Stimulated activated CD8-positive, alpha-beta memory T cell treated with anti-CD3 and anti-CD28 coated beads, Interleukin-7, amount 100 ng/mL, for 48 hours (primary cell): ENCODE measurements around the gene TRMT44.
"Not testable (repeated sequence)": the region's sequence is repeated elsewhere in the genome, so short reads cannot be mapped to it uniquely, and the experiment has no call there.

ENCODE experiments used
- DNase-seq, 2 donors: peaks; one replicate each; pipeline ENCODE4 v3.0.0-alpha.2; 2020; ENCODE audit warnings: low read depth in 1 of 2; ENCODE audit errors: extremely low read depth in 1 of 2

Gene TRMT44

DNA sequence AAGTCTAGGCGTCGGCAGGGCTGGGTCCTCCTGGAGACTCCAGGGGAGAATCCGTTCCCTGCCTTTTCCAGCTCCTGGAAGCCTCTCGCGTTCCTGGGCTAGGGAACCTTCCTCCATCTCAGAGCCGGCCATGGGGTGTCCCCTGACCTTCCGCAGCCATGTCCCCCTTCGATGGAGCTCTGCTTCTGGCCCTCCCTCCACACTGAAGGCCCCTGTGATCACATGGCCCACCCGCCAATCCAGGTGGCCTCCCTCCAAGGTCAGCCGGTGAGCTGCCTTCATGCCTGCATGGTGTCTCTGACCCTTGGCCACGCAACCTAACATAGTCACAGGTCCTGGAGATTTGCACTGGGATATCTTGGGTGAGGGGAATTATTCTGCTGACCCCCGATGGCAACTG lies 69.6 kb downstream of the TRMT44 start:
- DNase-seq: no peak

- no peak for DNase-seq
Measured at GRCh38 chr4:8510611-8511285, 70.2 kb downstream of the TRMT44 start.

- DNase-seq: no peak
Measured at GRCh38 chr4:8512510-8512909, 71.9 kb downstream of the TRMT44 start.

DNA sequence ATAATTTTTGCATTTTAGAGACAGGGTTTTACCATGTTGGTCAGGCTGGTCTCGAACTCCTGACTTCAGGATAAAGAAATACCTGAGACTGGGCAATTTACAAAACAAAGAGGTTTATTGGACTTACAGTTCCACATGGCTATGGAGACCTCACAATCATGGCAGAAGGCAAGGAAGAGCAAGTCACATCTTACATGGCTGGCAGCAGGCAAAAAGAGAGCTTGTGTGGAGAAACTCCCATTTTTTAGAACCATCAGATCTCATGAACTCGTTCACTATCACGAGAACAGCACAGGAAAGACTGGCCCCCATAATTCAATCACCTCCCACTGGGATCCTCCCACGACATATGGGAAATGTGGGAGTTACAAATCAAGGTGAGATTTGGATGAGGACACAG lies 72.5 kb downstream of the TRMT44 start:
- DNase-seq: not testable (repeated sequence)

GRCh38 chr4:8513931-8514330 lies 73.4 kb downstream of the TRMT44 start:
- no peak for DNase-seq

GRCh38 chr4:8514391-8514790 lies 73.8 kb downstream of the TRMT44 start:
- DNase-seq: no peak

GRCh38 chr4:8515316-8516060 lies 74.9 kb downstream of the TRMT44 start:
- DNase-seq: no peak

GRCh38 chr4:8516061-8516573 lies 75.5 kb downstream of the TRMT44 start:
- DNase-seq: no peak

- no peak for DNase-seq
Measured at GRCh38 chr4:8516996-8517550, 76.5 kb downstream of the TRMT44 start.

DNA sequence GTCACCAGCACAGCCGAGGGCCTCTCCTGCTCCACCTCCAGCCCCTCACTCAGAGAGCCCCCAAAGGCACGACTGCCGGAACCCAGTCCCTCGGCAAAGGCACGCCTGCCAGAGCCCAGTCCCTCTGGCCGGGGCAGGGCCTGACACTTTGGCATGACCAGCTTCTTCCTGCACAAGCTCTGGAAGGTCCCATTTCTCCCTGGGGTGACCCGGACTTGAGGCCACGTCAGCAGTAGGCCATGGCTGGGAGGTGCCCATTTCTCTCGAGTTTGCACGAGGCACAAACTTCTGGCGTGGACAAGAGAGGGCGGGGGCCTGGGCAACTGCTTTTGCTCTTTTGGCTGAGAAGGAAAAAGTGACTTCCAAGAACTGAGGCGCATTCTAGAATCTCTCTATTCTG lies 77.4 kb downstream of the TRMT44 start:
- DNase-seq: no peak

- no peak for DNase-seq
Measured at GRCh38 chr4:8522160-8523120, 81.9 kb downstream of the TRMT44 start.

DNA sequence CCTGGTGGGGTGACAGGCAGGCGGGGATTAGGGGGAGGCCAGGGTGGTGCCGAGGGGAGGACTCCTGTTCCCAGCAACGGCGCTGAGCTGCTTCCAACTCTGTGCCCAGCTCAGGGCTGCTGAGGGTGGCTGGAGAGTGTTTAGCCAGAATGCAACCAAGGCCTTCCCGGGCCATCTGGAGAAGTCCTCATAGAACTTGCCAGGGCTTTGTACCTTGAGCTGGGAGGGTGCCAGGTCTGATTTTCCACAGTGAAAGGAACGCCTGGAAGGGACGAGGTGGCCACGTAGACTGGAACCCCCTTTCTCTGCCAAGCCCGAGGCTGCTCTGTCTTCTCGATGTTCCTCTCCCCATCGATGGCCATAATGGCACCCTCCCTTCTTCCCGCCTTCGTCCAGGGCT lies 82.6 kb downstream of the TRMT44 start:
- DNase-seq: no peak

- no peak for DNase-seq
Measured at GRCh38 chr4:8523766-8524165, 83.2 kb downstream of the TRMT44 start.

DNA sequence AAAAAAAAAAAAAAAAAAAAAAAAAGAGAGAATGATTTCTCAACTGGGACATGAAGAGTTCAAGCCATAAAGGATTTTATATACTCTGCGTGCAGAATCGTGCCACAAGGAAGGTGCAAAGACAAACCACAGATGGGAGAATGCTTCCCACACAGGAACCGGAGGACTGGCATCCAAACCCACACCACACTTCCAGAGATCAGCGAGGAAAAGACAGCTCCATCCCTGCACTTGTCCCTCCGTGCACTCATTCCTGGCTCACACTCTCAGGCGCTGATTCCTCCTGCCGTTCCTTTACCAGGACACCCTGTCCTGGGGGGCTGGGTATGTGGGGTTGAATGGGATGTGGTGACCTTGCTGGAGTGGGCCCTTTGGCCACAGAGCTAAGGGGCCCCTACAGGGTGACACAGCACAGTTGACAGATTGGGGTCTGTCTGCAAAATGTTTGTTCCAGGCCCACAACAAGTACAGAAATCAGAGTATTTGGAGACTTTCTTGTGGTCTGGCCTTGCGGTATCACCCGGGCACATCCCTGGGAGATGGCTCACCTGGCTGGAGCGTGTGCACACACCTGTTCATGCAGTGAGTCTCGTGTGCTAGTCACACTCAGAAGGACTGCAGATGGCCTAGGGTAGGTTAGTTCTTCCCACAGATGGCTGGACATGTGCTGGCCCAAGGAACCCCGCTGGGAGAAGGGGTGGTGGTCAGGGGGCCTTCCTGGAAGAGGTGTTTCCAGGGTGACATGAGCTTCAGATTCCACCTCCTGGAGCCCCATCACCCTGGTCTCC lies 84.2 kb downstream of the TRMT44 start:
- no peak for DNase-seq

DNA sequence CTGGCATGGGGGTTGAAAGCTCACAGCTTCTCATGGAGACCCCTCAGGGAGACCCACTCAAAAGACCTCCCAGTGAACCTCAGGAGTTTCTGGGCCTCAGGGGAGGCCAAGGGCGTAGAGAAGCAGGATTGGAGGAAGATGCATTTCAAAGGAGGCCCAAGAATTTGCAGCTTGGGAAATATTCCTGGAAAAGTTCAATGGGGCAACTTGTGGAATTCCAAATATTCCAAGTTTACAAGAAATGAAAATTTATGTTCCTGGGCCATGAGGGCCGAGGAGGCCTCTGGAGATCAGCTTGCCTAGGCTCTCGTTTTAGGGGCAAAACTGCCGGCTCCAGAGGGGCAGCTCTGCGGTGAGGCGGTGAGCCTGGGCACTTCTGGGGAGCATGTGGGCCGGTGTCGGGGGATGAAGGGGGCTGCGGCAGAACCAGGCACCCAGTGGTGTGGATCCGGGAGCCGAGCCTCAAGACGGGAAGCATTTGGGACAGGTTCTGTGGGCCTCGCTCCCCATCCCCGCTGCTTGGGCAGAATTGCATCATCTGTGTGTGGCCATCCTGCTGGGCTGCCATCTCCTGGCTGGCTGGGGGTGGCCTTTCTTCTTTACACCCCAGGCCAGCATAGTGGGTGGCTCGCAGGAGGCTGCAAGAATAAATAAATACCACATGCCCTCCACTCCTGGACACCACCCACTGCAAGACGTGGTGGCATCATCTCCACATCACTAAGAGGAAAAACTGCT lies 85.0 kb downstream of the TRMT44 start:
- no peak for DNase-seq
